ENCODE measurements around the gene TFAP2C.

Gene TFAP2C

GRCh38 chr20:56607061-56607704 is 21.9 kb upstream of the TFAP2C start (continued):
- TF ChIP-seq, protein P1, sequence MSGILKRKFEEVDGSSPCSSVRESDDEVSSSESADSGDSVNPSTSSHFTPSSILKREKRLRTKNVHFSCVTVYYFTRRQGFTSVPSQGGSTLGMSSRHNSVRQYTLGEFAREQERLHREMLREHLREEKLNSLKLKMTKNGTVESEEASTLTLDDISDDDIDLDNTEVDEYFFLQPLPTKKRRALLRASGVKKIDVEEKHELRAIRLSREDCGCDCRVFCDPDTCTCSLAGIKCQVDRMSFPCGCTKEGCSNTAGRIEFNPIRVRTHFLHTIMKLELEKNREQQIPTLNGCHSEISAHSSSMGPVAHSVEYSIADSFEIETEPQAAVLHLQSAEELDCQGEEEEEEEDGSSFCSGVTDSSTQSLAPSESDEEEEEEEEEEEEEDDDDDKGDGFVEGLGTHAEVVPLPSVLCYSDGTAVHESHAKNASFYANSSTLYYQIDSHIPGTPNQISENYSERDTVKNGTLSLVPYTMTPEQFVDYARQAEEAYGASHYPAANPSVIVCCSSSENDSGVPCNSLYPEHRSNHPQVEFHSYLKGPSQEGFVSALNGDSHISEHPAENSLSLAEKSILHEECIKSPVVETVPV (CRISPR knock-in tag; IDR thresholded peaks at IDR 0.05): no peak
- TF ChIP-seq, protein P2, sequence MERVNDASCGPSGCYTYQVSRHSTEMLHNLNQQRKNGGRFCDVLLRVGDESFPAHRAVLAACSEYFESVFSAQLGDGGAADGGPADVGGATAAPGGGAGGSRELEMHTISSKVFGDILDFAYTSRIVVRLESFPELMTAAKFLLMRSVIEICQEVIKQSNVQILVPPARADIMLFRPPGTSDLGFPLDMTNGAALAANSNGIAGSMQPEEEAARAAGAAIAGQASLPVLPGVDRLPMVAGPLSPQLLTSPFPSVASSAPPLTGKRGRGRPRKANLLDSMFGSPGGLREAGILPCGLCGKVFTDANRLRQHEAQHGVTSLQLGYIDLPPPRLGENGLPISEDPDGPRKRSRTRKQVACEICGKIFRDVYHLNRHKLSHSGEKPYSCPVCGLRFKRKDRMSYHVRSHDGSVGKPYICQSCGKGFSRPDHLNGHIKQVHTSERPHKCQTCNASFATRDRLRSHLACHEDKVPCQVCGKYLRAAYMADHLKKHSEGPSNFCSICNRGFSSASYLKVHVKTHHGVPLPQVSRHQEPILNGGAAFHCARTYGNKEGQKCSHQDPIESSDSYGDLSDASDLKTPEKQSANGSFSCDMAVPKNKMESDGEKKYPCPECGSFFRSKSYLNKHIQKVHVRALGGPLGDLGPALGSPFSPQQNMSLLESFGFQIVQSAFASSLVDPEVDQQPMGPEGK (CRISPR knock-in tag; IDR thresholded peaks at IDR 0.05; ENCODE audit: borderline replicate concordance): no peak
- TF ChIP-seq ARNTL (CRISPR knock-in tag; IDR thresholded peaks at IDR 0.05; ENCODE audit: borderline replicate concordance, low read depth) (no peak), OSR1 (CRISPR knock-in tag; IDR thresholded peaks at IDR 0.05) (no peak), PPARA (CRISPR knock-in tag; IDR thresholded peaks at IDR 0.05; ENCODE audit: borderline replicate concordance) (no peak), ZC3H10 (CRISPR knock-in tag; IDR thresholded peaks at IDR 0.05) (no peak), SNAI2 (CRISPR knock-in tag; IDR thresholded peaks at IDR 0.05) (no peak), ZNF565 (CRISPR knock-in tag; conservative IDR thresholded peaks at IDR 0.05; ENCODE audit: low read depth) (no peak), ISL1 (CRISPR knock-in tag; IDR thresholded peaks at IDR 0.05) (no peak), CSDC2 (CRISPR knock-in tag; IDR thresholded peaks at IDR 0.05) (no peak), ZFP30 (CRISPR knock-in tag; IDR thresholded peaks at IDR 0.05) (no peak), ZNF70 (CRISPR knock-in tag; IDR thresholded peaks at IDR 0.05) (no peak), ZFP3 (CRISPR knock-in tag; IDR thresholded peaks at IDR 0.05) (no peak), TCF4 (CRISPR knock-in tag; IDR thresholded peaks at IDR 0.05; ENCODE audit: borderline replicate concordance) (no peak), GLIS3 (CRISPR knock-in tag; IDR thresholded peaks at IDR 0.05) (no peak)

DNA sequence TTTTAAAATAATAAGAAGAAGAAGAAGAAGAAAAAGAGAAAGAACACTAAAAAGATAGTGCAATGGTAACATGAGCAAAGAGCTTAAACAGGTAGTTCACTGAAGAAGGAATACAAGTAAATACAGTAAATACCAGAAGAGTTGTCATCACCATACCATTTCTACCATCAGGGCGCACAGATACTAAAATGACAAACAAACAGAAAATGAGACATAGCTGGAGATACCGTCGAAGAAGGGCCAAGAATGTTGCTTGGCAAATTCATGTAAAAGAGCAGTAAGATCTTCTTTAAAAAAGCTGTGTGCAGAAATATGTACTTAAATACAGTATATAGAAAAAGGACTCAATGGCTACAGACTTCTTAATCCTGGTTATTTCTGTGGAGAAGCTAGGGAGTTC is 20.7 kb upstream of the TFAP2C start:
- TF ChIP-seq CSDC2 (CRISPR knock-in tag; IDR thresholded peaks at IDR 0.05) (no peak), TCF4 (CRISPR knock-in tag; IDR thresholded peaks at IDR 0.05; ENCODE audit: borderline replicate concordance) (no peak), POU6F1 (CRISPR knock-in tag; IDR thresholded peaks at IDR 0.05; ENCODE audit: borderline replicate concordance, low read depth) (no peak), OSR1 (CRISPR knock-in tag; IDR thresholded peaks at IDR 0.05) (no peak), ZNF8 (CRISPR knock-in tag; IDR thresholded peaks at IDR 0.05) (no peak), GLIS3 (CRISPR knock-in tag; IDR thresholded peaks at IDR 0.05) (no peak), ZFP30 (CRISPR knock-in tag; IDR thresholded peaks at IDR 0.05) (no peak), ZNF70 (CRISPR knock-in tag; IDR thresholded peaks at IDR 0.05) (no peak), ZNF565 (CRISPR knock-in tag; conservative IDR thresholded peaks at IDR 0.05; ENCODE audit: low read depth) (no peak), SNAI2 (CRISPR knock-in tag; IDR thresholded peaks at IDR 0.05) (no peak)
- ATAC-seq: no peak

GRCh38 chr20:56609321-56609720 is 19.8 kb upstream of the TFAP2C start:
- ATAC-seq: no peak
- no peak for TF ChIP-seq ZFP3 (CRISPR knock-in tag; IDR thresholded peaks at IDR 0.05)

DNA sequence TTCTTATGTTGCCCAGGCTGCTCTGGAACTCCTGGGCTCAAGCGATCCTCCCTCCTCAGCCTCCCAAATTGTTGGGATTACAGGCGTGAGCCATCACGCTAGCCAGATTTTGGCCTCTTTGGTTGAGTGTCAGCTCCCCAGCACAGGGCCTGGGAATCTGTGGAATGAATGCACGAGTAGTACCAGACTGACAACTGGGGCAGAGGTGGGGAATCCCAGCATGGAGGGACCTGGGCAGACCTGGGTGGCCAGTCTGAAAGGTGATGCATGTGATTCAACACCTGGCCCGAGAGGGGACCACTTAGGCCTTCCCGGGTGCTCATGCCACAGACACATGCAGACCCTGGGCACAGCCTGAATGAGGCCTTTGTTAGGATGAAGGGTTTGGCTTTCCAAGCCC is 19.0 kb upstream of the TFAP2C start:
- no peak for TF ChIP-seq RARB (CRISPR knock-in tag; IDR thresholded peaks at IDR 0.05)
- no peak for TF ChIP-seq ZNF565 (CRISPR knock-in tag; conservative IDR thresholded peaks at IDR 0.05; ENCODE audit: low read depth)
- no peak for ATAC-seq

DNA sequence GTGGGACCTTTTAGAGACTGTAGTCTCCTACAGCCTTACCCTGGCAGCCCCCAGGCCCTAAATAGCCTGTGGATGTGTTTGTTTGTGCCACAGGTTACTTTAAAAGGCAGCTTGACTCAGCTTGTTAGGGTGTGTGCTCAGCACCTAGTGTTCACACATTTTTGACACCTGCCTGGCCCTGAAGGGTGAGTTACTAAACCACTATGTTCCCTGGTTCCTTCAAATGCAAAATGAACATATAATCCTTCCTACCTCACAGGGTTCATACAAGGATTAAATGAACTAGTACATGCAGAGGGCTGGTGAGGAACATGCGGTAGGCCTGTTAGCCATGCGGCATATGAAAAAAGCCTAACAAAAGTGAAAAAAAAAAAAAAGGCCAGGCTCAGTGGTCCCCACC is 14.9 kb upstream of the TFAP2C start:
- no peak for TF ChIP-seq BACH2 (CRISPR knock-in tag; IDR thresholded peaks at IDR 0.05; ENCODE audit: borderline replicate concordance)
- TF ChIP-seq, protein P3, sequence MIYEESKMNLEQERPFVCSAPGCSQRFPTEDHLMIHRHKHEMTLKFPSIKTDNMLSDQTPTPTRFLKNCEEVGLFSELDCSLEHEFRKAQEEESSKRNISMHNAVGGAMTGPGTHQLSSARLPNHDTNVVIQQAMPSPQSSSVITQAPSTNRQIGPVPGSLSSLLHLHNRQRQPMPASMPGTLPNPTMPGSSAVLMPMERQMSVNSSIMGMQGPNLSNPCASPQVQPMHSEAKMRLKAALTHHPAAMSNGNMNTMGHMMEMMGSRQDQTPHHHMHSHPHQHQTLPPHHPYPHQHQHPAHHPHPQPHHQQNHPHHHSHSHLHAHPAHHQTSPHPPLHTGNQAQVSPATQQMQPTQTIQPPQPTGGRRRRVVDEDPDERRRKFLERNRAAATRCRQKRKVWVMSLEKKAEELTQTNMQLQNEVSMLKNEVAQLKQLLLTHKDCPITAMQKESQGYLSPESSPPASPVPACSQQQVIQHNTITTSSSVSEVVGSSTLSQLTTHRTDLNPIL (CRISPR knock-in tag; IDR thresholded peaks at IDR 0.05; ENCODE audit: low read depth): no peak
- TF ChIP-seq, protein P1 (CRISPR knock-in tag; IDR thresholded peaks at IDR 0.05): no peak
- no peak for TF ChIP-seq ZNF70 (CRISPR knock-in tag; IDR thresholded peaks at IDR 0.05)
- no peak for TF ChIP-seq ISL1 (CRISPR knock-in tag; IDR thresholded peaks at IDR 0.05)
- ATAC-seq: no peak
